Prostate gland (tissue), 2 donors: Measurements from ENCODE around the gene BRD3OS. TPM values are rescaled to one million over a fixed set of nuclear protein-coding genes. Genes with fewer than 3 reads are reported as not detected.

Experiments used
- DNase-seq: peaks from one replicate; pipeline ENCODE4 v3.0.0-alpha.2; 2019; ENCODE audit warnings: low spot score
- H3K27ac ChIP-seq, 2 donors: fragments of 200-600 bp; sonication (generic); 2 replicates each; pipeline ENCODE4 v1.5.1; 2017 to 2019
- H3K27me3 ChIP-seq: fragments of 200-600 bp; sonication (generic); replicated peaks from 2 replicates; pipeline ENCODE4 v1.5.1; 2019; ENCODE audit not compliant: insufficient read depth
- H3K36me3 ChIP-seq, 2 donors: fragments of 200-600 bp; sonication (generic); 1 replicate in 1 of 2; 2 replicates in 1 of 2; pipeline versions ENCODE4 v1.5.1 to v1.8.1; 2017 to 2019
- H3K4me1 ChIP-seq: fragments of 200-600 bp; sonication (generic); replicated peaks from 2 replicates; pipeline ENCODE4 v1.5.1; 2019
- H3K4me3 ChIP-seq, 2 donors: fragments of 200-600 bp; sonication (generic); 2 replicates each; pipeline ENCODE4 v1.5.1; 2017 to 2019
- H3K9me3 ChIP-seq: fragments of 200-600 bp; sonication (generic); 2 replicates; pipeline ENCODE4 v1.5.1; 2017
- POLR2A ChIP-seq: fragments of 450-650 bp; IDR thresholded peaks from one replicate; pipeline ENCODE4 v1.6.1; 2016; ENCODE audit warnings: antibody characterized with exemption, mild to moderate bottlenecking
- POLR2AphosphoS5 ChIP-seq: sonication (generic); formaldehyde crosslinking; IDR thresholded peaks from one replicate; pipeline ENCODE4 v1.6.1; 2017; ENCODE audit warnings: antibody characterized with exemption
- WGBS: methylation state at CpG from one replicate; pipeline ENCODE4 v1.1.5; 2018; 5-methylcytosine and 5-hydroxymethylcytosine counted together
- intact Hi-C: fragments of 100-400 bp; cut with DNase I; formaldehyde crosslinking; loops from one replicate; pipeline ENCODE4 v1.14.2; 2022
- total RNA-seq, 2 donors: library from RNA; depleted of rRNA; stranded (reverse); fragments of >200 nt; gene quantifications; one replicate each; pipeline ENCODE4 v1.1.0, GENCODE V29; 2016
- TF ChIP-seq, protein P1 (sequence below), 4 experiments: fragments of 200-600 bp in 2 of 4; fragments of 450-650 bp in 2 of 4; sonication (generic) in 2 of 4; IDR thresholded peaks; 1 replicate in 3 of 4; 2 replicates in 1 of 4; pipeline ENCODE4 v1.5.1; 2016 to 2019; ENCODE audit warnings: antibody characterized with exemption in 4 of 4, mild to moderate bottlenecking in 2 of 4, moderate library complexity in 2 of 4

The BRD3OS gene
- total RNA-seq, 2 donors from 2014 or later: 16.2 to 30.1 TPM

DNA sequence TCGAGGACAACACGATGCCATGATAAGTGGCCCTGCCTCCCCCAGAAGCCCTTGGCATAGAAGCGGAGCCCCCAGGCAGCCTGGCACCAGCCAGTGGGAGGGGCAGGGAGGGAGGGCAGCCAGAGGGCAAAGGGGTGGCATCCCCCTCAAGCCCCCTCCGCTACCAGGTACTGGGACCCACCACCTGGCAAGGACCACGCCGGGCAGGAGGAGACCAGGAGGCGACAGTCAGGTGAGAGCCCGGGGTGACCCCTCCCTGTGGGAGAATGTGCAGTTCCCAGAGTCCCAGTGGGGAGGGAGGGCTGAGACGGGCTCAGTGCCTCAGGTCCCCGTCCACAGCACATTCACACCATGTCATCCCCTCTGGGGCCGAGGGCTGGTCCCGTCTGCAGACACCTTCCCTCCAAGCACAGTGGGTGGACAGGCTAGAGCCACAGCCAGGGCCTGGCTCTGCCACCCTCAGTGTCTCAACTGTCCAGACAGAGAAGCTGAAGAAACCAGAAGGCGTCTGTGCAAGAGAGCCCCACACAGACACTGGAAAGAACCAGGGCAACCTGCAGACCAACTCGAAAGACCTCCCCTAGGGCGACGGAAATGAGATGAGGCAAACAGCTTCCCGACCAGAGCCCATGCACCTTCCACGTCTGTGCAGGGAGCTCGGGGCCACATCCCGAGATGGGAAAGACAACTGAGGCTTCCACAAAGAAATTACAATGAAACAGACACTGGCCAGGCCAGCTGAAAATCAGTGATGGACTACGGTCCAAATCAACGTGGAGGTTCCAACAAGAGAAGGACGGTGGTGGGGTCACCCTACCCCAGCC is 31.4 kb downstream of the BRD3OS start:
- H3K27ac ChIP-seq: no peak overlapping the region
- H3K36me3 ChIP-seq: peaks cover 0 to 12% of the 10 kb centered on the region in 2 donors
- H3K27me3 ChIP-seq: no peaks in the 10 kb centered on the region
- intact Hi-C loops: no loop called here
- no peak for DNase-seq
- TF ChIP-seq POLR2A (no peak), POLR2AphosphoS5 (no peak)
- TF ChIP-seq, protein P1, sequence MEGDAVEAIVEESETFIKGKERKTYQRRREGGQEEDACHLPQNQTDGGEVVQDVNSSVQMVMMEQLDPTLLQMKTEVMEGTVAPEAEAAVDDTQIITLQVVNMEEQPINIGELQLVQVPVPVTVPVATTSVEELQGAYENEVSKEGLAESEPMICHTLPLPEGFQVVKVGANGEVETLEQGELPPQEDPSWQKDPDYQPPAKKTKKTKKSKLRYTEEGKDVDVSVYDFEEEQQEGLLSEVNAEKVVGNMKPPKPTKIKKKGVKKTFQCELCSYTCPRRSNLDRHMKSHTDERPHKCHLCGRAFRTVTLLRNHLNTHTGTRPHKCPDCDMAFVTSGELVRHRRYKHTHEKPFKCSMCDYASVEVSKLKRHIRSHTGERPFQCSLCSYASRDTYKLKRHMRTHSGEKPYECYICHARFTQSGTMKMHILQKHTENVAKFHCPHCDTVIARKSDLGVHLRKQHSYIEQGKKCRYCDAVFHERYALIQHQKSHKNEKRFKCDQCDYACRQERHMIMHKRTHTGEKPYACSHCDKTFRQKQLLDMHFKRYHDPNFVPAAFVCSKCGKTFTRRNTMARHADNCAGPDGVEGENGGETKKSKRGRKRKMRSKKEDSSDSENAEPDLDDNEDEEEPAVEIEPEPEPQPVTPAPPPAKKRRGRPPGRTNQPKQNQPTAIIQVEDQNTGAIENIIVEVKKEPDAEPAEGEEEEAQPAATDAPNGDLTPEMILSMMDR (IDR thresholded peaks at IDR 0.05): no peak
- peaks cover 44% of the 10 kb centered on the region for H3K4me1 ChIP-seq
- no peak overlapping the region for H3K4me3 ChIP-seq
- H3K9me3 ChIP-seq: no peaks in the 10 kb centered on the region
- 63% methylated on average over 19 of the region's 23 CpGs for WGBS

DNA sequence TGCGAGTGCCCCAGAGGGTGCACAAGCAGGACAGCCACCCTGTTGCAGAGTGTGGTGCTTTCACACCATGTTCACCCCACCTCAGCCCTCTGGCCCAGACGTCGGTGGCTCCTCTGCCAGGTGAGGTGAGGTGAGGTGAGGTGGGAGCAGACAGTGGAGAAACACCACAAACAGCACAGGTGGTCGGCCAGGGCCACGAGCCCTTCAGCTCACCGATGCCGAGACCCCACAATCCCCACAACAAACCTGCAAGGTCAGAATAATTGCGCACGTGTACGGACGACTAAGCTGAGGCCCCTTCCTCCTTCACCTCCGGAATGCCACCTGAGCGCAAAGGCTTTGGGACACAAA is 32.0 kb downstream of the BRD3OS start:
- TF ChIP-seq POLR2AphosphoS5 (no peak), POLR2A (no peak)
- TF ChIP-seq, protein P1 (IDR thresholded peaks at IDR 0.05): no peak
- Histone ChIP-seq H3K4me1 (peaks cover 50% of the 10 kb centered on the region), H3K36me3 (peaks cover 0 to 8% of the 10 kb centered on the region in 2 donors), H3K27me3 (no peaks in the 10 kb centered on the region), H3K4me3 (no peak overlapping the region), H3K9me3 (no peaks in the 10 kb centered on the region), H3K27ac (no peak overlapping the region)
- WGBS: 89% methylated on average over 13 of the region's 13 CpGs
- intact Hi-C loops: no loop called here
- DNase-seq: no peak

DNA sequence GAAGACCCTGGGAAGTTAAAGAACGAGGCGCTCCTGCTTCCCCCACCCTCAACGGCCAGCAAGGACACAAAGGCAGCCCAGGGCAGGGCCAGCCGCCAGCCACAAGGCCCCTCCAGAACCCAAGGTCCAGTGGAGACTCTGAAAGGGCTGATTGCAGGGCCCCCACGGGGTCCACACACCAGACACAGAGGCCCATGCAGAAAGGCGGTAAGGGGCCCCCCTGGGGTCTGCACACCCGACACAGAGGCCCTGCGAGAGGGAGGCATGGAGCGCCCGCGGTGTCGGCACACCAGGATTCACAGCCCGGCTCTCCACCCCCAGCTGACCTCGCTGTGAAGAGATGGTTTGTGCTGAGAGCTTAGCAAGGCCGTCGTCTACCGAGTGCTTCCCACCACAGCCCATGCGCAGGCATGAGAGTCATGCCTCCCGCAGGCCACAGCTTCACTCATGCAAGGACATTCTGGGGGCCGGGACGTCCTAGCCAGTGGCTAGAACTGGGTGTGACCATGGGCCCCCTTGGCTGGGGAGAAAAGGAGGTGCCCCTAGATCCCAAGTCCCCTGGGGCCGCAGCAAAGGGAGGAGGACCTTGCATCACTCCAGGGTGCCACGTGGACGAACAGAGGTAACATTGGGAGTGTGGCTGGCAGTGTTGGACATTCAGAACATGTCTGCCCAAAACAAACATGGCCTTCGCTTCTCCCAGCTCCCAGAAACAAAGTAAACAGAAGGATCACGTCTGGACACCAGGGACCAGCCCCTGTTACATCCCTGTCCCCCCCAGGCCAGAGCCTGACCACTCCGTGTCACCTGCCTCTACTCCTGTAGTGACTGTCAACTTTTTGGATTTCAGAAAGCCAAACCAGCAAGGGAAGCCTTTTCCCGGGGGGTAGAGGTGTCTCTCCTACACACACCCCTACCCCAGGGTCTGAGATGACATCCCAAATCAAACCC is 32.7 kb downstream of the BRD3OS start:
- H3K36me3 ChIP-seq: peaks cover 0 to 1% of the 10 kb centered on the region in 2 donors
- no peak overlapping the region for H3K4me3 ChIP-seq
- intact Hi-C loops: no loop called here
- TF ChIP-seq POLR2A: no peak
- TF ChIP-seq, protein P1 (IDR thresholded peaks at IDR 0.05): no peak
- no peak for TF ChIP-seq POLR2AphosphoS5
- 64% methylated on average over 26 of the region's 28 CpGs for WGBS
- no peak for DNase-seq
- H3K9me3 ChIP-seq: no peaks in the 10 kb centered on the region
- no peak overlapping the region for H3K27ac ChIP-seq
- H3K27me3 ChIP-seq: no peaks in the 10 kb centered on the region
- H3K4me1 ChIP-seq: peaks cover 54% of the 10 kb centered on the region

DNA sequence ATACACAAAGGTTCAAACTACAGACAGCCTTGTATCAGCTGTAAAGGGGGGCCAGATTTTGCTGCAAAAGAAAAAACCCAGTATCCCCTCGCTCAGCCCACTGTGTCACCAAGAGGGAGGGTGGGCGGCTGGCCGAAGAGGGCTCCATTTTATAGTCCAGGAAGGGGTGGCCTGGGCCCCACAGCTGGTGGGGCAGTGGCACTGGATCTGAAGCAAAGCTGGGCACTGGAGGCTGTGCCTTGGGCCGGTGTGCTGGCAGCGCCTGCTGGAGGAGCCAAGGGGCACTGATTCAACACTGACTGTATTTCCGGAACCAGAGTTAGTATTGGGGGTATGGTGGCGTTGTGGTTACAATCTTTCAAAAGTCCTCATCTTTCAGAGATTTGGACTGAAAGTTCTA is 33.4 kb downstream of the BRD3OS start:
- 72% methylated on average over 7 of the region's 7 CpGs for WGBS
- no peaks in the 10 kb centered on the region for H3K9me3 ChIP-seq
- peaks cover 54% of the 10 kb centered on the region for H3K4me1 ChIP-seq
- intact Hi-C loops: no loop called here
- no peak for TF ChIP-seq POLR2A
- TF ChIP-seq, protein P1 (IDR thresholded peaks at IDR 0.05): no peak
- TF ChIP-seq POLR2AphosphoS5: no peak
- H3K36me3 ChIP-seq: no peaks in the 10 kb centered on the region
- no peak for DNase-seq
- no peak overlapping the region for H3K4me3 ChIP-seq
- H3K27ac ChIP-seq: no peak overlapping the region
- H3K27me3 ChIP-seq: no peaks in the 10 kb centered on the region
